WTC11 (cell line): ENCODE data around the gene LARP7. TPM values are rescaled to one million over a fixed set of nuclear protein-coding genes. Genes with fewer than 3 reads are reported as not detected.

Experiments used
- ATAC-seq: fragments of 200-7000 bp; cut with Tn5 transposase; 2 replicates; pipeline ENCODE4 v1.10.0; 2021; ENCODE audit warnings: mild to moderate bottlenecking, moderate library complexity
- CTCF ChIA-PET: fragments of 300-600 bp; sonication (Branson Sonifier 250); formaldehyde crosslinking; loops from one replicate; lab custom pipeline; 2021; ENCODE audit warnings: antibody characterized with exemption; lab: Charles Lee
- POLR2A ChIA-PET: fragments of 350-600 bp; sonication (Branson Sonifier 250); formaldehyde crosslinking; loops from one replicate; lab custom pipeline; 2021; ENCODE audit warnings: antibody characterized with exemption; lab: Charles Lee
- DNase-seq: peaks from one replicate; pipeline ENCODE4 v3.0.0; 2021; ENCODE audit warnings: low spot score
- H3K27ac Mint-ChIP-seq: 2 replicates; pipeline ENCODE4 v1.8.0; 2021; ENCODE audit warnings: mixed read lengths
- H3K27me3 Mint-ChIP-seq: 2 replicates; pipeline ENCODE4 v1.8.0; 2021; ENCODE audit warnings: low read depth, mild to moderate bottlenecking, moderate library complexity, mixed read lengths
- H3K36me3 Mint-ChIP-seq: 2 replicates; pipeline ENCODE4 v1.8.0; 2021; ENCODE audit warnings: mixed read lengths
- H3K4me1 Mint-ChIP-seq: 2 replicates; pipeline ENCODE4 v1.8.0; 2022; ENCODE audit warnings: mixed read lengths
- H3K4me3 Mint-ChIP-seq: 2 replicates; pipeline ENCODE4 v1.8.0; 2021; ENCODE audit warnings: mild to moderate bottlenecking, moderate library complexity, mixed read lengths
- H3K9me3 Mint-ChIP-seq: 2 replicates; pipeline ENCODE4 v1.8.0; 2021; ENCODE audit warnings: mixed read lengths
- ATF1 ChIP-seq: sonication (generic); formaldehyde crosslinking; IDR thresholded peaks from 2 replicates; pipeline ENCODE4 v1.8.1; 2023; ENCODE audit warnings: mild to moderate bottlenecking, moderate library complexity, missing genetic modification reagents
- CBFB ChIP-seq: sonication (generic); formaldehyde crosslinking; IDR thresholded peaks from 2 replicates; pipeline ENCODE4 v1.8.1; 2022; ENCODE audit warnings: mild to moderate bottlenecking, low read depth, missing genetic modification reagents
- EMX1 ChIP-seq: fragments of 250-450 bp; sonication (Bioruptor Pico); IDR thresholded peaks from 2 replicates; pipeline ENCODE4 v1.8.0; 2021; ENCODE audit warnings: mild to moderate bottlenecking
- FOXK1 ChIP-seq: sonication (generic); formaldehyde crosslinking; IDR thresholded peaks from 2 replicates; pipeline ENCODE4 v1.8.0; 2022; ENCODE audit warnings: mild to moderate bottlenecking, moderate library complexity, missing genetic modification reagents
- FOXP1 ChIP-seq: sonication (generic); formaldehyde crosslinking; IDR thresholded peaks from 2 replicates; pipeline ENCODE4 v1.8.0; 2022; ENCODE audit warnings: missing genetic modification reagents, mild to moderate bottlenecking, moderate library complexity, borderline replicate concordance
- JAZF1 ChIP-seq: fragments of 250-450 bp; sonication (Bioruptor Pico); IDR thresholded peaks from 2 replicates; pipeline ENCODE4 v1.9.0; 2021; ENCODE audit warnings: moderate library complexity, mild to moderate bottlenecking, inconsistent platforms
- JUN ChIP-seq: sonication (generic); formaldehyde crosslinking; IDR thresholded peaks from 2 replicates; pipeline ENCODE4 v1.8.0; 2023; ENCODE audit warnings: mild to moderate bottlenecking, missing genetic modification reagents
- MXD4 ChIP-seq: fragments of 250-450 bp; sonication (Bioruptor Pico); IDR thresholded peaks from 2 replicates; pipeline ENCODE4 v1.8.0; 2021; ENCODE audit warnings: mild to moderate bottlenecking, moderate library complexity, borderline replicate concordance
- SMAD4 ChIP-seq: sonication (generic); formaldehyde crosslinking; IDR thresholded peaks from 2 replicates; pipeline ENCODE4 v1.8.0; 2022; ENCODE audit warnings: mild to moderate bottlenecking, missing genetic modification reagents
- TEAD4 ChIP-seq: sonication (generic); formaldehyde crosslinking; IDR thresholded peaks from 2 replicates; pipeline ENCODE4 v1.8.0; 2022; ENCODE audit warnings: mild to moderate bottlenecking, missing genetic modification reagents
- total RNA-seq: library from RNA; stranded (reverse); gene quantifications from 3 replicates; pipeline ENCODE4 v1.2.3, GENCODE V29; 2021
- TF ChIP-seq, protein P1 (sequence below): sonication (generic); formaldehyde crosslinking; IDR thresholded peaks from 2 replicates; pipeline ENCODE4 v1.8.1; 2023; ENCODE audit warnings: mild to moderate bottlenecking, moderate library complexity, missing genetic modification reagents
- TF ChIP-seq, protein P2 (sequence below): sonication (generic); formaldehyde crosslinking; IDR thresholded peaks from 2 replicates; pipeline ENCODE4 v1.8.0; 2022; ENCODE audit warnings: mild to moderate bottlenecking, missing genetic modification reagents
- TF ChIP-seq, protein P3 (sequence below): sonication (generic); formaldehyde crosslinking; IDR thresholded peaks from 2 replicates; pipeline ENCODE4 v1.8.0; 2023; ENCODE audit warnings: mild to moderate bottlenecking, missing genetic modification reagents
- TF ChIP-seq, protein P4 (sequence below): sonication (generic); formaldehyde crosslinking; conservative IDR thresholded peaks from 2 replicates; pipeline ENCODE4 v1.8.1; 2022; ENCODE audit warnings: mild to moderate bottlenecking, missing genetic modification reagents
- TF ChIP-seq, protein P5 (sequence below): sonication (generic); formaldehyde crosslinking; IDR thresholded peaks from 2 replicates; pipeline ENCODE4 v1.8.1; 2022; ENCODE audit warnings: mild to moderate bottlenecking, missing genetic modification reagents, moderate library complexity, borderline replicate concordance
- TF ChIP-seq, protein P6 (sequence below): fragments of 250-450 bp; sonication (Bioruptor Pico); conservative IDR thresholded peaks from 2 replicates; pipeline ENCODE4 v1.9.0; 2021; ENCODE audit warnings: mild to moderate bottlenecking
- TF ChIP-seq, protein P7 (sequence below): sonication (generic); formaldehyde crosslinking; IDR thresholded peaks from 2 replicates; pipeline ENCODE4 v1.8.0; 2023; ENCODE audit warnings: missing genetic modification reagents

LARP7 gene
- total RNA-seq, 1 experiment from 2014 or later = 46.2 TPM

DNA sequence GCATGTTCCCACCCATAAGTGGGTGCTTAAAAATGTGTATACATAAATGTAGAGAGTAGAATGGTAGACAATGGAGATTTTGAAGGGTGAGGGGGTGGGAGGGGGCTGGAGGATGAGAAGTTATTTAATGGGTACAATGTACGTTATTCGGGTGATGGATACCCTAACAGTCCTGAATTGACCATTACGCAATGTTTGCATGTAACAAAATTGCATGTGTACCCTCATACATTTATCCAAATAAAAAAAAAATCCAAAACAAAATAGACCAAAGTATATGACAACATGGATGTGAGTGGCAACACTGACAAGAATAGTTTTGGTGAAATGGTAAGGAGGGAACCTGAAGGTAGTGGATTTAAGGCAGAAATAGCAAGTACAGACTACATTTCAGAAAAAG lies 63.7 kb downstream of the LARP7 start (continued):
- TF ChIP-seq, protein P1, sequence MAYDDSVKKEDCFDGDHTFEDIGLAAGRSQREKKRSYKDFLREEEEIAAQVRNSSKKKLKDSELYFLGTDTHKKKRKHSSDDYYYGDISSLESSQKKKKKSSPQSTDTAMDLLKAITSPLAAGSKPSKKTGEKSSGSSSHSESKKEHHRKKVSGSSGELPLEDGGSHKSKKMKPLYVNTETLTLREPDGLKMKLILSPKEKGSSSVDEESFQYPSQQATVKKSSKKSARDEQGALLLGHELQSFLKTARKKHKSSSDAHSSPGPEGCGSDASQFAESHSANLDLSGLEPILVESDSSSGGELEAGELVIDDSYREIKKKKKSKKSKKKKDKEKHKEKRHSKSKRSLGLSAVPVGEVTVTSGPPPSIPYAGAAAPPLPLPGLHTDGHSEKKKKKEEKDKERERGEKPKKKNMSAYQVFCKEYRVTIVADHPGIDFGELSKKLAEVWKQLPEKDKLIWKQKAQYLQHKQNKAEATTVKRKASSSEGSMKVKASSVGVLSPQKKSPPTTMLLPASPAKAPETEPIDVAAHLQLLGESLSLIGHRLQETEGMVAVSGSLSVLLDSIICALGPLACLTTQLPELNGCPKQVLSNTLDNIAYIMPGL = no peak
- TF ChIP-seq, protein P2, sequence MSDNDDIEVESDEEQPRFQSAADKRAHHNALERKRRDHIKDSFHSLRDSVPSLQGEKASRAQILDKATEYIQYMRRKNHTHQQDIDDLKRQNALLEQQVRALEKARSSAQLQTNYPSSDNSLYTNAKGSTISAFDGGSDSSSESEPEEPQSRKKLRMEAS (CRISPR knock-in tag) = no peak
- no peak for TF ChIP-seq ATF1 (CRISPR knock-in tag)
- no peak for TF ChIP-seq MXD4 (CRISPR knock-in tag)
- TF ChIP-seq, protein P3, sequence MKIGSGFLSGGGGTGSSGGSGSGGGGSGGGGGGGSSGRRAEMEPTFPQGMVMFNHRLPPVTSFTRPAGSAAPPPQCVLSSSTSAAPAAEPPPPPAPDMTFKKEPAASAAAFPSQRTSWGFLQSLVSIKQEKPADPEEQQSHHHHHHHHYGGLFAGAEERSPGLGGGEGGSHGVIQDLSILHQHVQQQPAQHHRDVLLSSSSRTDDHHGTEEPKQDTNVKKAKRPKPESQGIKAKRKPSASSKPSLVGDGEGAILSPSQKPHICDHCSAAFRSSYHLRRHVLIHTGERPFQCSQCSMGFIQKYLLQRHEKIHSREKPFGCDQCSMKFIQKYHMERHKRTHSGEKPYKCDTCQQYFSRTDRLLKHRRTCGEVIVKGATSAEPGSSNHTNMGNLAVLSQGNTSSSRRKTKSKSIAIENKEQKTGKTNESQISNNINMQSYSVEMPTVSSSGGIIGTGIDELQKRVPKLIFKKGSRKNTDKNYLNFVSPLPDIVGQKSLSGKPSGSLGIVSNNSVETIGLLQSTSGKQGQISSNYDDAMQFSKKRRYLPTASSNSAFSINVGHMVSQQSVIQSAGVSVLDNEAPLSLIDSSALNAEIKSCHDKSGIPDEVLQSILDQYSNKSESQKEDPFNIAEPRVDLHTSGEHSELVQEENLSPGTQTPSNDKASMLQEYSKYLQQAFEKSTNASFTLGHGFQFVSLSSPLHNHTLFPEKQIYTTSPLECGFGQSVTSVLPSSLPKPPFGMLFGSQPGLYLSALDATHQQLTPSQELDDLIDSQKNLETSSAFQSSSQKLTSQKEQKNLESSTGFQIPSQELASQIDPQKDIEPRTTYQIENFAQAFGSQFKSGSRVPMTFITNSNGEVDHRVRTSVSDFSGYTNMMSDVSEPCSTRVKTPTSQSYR = no peak
- TF ChIP-seq, protein P4, sequence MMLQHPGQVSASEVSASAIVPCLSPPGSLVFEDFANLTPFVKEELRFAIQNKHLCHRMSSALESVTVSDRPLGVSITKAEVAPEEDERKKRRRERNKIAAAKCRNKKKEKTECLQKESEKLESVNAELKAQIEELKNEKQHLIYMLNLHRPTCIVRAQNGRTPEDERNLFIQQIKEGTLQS (CRISPR knock-in tag) = no peak
- TF ChIP-seq JUN (CRISPR knock-in tag) = no peak
- no peak for TF ChIP-seq FOXP1 (CRISPR knock-in tag)
- no peak for TF ChIP-seq EMX1 (CRISPR knock-in tag)
- TF ChIP-seq, protein P5, sequence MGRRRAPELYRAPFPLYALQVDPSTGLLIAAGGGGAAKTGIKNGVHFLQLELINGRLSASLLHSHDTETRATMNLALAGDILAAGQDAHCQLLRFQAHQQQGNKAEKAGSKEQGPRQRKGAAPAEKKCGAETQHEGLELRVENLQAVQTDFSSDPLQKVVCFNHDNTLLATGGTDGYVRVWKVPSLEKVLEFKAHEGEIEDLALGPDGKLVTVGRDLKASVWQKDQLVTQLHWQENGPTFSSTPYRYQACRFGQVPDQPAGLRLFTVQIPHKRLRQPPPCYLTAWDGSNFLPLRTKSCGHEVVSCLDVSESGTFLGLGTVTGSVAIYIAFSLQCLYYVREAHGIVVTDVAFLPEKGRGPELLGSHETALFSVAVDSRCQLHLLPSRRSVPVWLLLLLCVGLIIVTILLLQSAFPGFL (CRISPR knock-in tag) = no peak

DNA sequence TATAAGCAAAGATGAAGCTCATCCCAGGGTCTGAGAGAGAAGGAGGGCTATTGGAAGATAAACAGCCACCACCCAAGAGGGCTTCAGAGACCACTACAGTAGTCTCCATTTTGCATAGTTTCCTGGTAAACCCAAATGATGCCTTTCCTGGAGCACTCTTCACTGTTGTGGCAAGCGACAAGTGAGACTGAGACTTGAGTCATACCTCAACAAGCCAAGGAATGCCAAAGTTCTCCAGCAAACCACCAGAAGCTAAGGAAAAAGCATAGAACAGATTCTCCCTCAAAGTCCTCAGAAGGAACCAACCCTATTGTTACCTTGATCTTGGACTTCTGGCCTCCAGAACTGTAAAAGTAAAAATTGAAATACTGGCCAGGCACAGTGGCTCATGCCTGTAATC lies 65.9 kb downstream of the LARP7 start:
- DNase-seq = no peak
- H3K4me1 Mint-ChIP-seq = peaks cover 33% of the 10 kb centered on the region
- no peaks in the 10 kb centered on the region; the same call in 1 of the 2 replicates for H3K36me3 Mint-ChIP-seq
- H3K27me3 Mint-ChIP-seq = no peaks in the 10 kb centered on the region; the same call in 1 of the 2 replicates
- no peak overlapping the region for H3K4me3 Mint-ChIP-seq
- ATAC-seq = no peak
- ChIA-PET POLR2A (interaction anchor here (0.6 to 2.4 kb wide), 2 partner anchors 23 to 57 kb away, joined by 7 to 9 read pairs; no protein-coding TSS in a partner anchor), CTCF (no interaction called here)
- H3K9me3 Mint-ChIP-seq = no peaks in the 10 kb centered on the region
- H3K27ac Mint-ChIP-seq = no peak overlapping the region
- TF ChIP-seq, protein P6, sequence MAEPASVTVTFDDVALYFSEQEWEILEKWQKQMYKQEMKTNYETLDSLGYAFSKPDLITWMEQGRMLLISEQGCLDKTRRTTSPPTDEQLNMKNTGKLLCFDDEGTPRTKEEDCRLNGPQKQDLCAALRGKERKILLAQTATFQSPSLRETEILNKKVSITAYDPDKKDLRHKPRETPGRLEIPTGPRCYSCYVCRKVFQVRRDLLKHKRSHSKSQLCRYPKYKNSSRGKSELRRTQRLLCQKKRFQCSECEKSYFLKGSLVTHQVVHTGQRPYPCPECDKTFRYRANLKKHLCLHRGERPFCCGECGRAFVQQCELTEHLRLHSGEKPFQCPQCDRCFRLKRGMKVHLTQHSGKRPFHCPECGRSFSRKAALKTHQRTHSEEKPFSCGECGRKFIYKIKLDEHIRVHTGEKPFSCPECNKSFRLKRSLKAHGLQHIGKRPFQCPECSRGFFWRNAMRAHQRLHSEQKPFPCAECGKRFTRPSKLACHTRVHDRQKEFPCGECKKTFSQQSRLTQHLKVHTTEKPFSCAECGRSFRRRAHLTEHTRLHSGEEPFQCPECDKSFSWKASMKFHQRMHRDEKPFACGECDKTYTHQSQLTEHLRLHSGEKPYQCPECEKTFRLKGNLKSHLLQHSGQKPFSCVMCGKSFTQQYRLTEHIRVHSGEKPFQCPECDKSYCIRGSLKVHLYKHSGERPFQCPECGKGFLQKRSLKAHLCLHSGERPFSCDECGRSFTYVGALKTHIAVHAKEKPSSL (CRISPR knock-in tag) = no peak
- TF ChIP-seq CBFB (CRISPR knock-in tag) (no peak), JAZF1 (CRISPR knock-in tag) (no peak), SMAD4 (CRISPR knock-in tag) (no peak), FOXK1 (no peak), TEAD4 (no peak)
- TF ChIP-seq, protein P7, sequence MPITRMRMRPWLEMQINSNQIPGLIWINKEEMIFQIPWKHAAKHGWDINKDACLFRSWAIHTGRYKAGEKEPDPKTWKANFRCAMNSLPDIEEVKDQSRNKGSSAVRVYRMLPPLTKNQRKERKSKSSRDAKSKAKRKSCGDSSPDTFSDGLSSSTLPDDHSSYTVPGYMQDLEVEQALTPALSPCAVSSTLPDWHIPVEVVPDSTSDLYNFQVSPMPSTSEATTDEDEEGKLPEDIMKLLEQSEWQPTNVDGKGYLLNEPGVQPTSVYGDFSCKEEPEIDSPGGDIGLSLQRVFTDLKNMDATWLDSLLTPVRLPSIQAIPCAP (CRISPR knock-in tag) = no peak
